ENCODE measurements around the gene SPCS1.
"Not testable (repeated sequence)": the region's sequence is repeated elsewhere in the genome, so short reads cannot be mapped to it uniquely, and the experiment has no call there.

The SPCS1 gene

DNA sequence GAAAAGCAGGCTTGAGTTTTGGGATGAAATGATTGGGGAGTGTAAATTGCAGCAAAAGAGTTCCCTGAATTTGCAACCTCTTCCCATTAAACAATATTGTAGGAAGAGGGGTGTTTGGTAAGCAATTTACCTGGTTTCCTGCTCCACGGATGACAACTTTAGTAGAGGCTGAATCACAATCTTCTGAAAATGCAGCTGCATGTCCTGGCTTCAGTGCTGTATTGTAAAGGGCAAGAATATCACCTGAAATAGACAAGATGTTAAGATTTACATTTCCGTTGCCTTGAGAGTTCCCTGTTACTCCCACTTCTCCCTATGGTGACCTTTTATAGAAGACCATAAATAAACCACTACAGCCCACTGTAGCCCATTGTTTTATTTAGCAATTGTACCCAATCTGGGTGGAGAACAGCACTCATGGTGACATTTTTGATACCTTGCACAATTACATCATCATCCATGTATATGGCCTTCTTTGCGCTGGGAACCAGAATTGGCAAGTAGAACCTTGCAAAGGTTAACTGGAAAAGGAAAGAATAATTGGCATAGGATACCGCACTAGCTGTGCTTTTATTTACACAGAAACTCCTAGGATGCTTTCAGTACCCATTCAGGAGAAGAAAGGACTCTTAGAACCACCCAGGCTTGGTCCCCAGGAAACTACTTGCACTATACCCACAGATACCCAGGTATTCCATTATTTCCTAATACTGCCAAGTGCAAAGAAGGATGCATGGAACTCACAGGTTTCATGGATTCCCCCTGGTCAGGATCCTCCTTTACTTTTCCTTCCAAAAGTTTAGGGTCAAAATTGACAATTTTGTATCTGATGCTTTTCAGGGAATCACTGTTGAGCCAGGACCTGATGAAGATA, 9.9 kb upstream of the SPCS1 start:
- DNase-seq = no peak

- DNase-seq = no peak
Measured at GRCh38 chr3:52696830-52697631, 8.9 kb upstream of the SPCS1 start.

GRCh38 chr3:52697632-52697965, 8.3 kb upstream of the SPCS1 start:
- DNase-seq = no peak

GRCh38 chr3:52703341-52703740, 2.6 kb upstream of the SPCS1 start:
- no peak for DNase-seq

- DNase-seq = peak in 1 of 2 donors; percentile 30
Measured at GRCh38 chr3:52704611-52705437, 1.1 kb upstream of the SPCS1 start.

DNA sequence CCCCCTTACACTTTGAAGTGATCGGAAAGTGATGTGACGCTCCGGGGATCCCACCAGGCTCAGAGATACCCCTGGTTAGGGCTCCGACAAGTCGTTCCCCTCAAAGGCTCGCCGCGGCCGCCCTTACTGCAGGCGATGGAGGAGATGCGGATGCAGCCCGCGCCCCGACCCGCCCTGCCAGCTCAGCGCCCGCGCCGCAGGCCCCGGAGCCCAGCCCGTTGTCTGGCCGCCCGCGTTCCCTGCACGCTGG, 543 bp upstream of the SPCS1 start:
- DNase-seq = no peak

DNA sequence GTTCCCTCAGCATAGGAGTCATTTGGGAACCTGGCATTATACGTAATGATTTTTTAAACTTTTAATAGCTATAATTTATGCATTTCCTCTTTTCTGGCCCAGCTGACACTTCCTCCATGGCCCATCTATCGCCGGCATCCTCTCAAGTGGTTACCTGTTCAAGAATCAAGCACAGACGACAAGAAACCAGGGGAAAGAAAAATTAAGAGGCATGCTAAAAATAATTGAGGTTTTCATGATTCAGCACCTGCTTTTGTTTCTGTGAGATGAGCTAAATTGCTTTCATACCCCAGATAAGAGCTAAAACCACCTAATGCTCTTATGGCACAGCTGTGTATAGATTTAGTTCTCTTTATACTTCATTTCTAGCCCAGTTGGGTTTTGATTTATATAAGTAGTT, 1.7 kb downstream of the SPCS1 start:
- DNase-seq = no peak

DNA sequence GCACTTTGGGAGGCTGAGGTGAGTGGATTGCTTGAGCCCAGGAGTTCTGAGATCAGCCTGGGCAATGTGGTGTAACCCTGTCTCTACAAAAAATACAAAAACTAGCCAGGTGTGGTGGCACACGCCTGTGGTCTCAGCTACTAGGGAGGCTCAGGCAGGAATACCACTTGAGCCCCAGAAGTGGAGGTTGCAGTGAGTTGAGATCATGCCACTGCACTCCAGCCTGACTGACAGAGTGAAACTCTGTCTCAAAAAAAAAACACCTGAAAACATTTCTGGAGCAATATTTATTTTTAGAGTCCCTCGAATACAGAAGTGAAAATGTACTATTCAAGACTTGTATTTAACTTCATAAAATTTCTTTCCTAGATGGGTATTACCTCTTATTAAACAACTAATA, 4.6 kb downstream of the SPCS1 start:
- no peak for DNase-seq

- DNase-seq = no peak
Measured at GRCh38 chr3:52712291-52713212, 6.6 kb downstream of the SPCS1 start.

DNA sequence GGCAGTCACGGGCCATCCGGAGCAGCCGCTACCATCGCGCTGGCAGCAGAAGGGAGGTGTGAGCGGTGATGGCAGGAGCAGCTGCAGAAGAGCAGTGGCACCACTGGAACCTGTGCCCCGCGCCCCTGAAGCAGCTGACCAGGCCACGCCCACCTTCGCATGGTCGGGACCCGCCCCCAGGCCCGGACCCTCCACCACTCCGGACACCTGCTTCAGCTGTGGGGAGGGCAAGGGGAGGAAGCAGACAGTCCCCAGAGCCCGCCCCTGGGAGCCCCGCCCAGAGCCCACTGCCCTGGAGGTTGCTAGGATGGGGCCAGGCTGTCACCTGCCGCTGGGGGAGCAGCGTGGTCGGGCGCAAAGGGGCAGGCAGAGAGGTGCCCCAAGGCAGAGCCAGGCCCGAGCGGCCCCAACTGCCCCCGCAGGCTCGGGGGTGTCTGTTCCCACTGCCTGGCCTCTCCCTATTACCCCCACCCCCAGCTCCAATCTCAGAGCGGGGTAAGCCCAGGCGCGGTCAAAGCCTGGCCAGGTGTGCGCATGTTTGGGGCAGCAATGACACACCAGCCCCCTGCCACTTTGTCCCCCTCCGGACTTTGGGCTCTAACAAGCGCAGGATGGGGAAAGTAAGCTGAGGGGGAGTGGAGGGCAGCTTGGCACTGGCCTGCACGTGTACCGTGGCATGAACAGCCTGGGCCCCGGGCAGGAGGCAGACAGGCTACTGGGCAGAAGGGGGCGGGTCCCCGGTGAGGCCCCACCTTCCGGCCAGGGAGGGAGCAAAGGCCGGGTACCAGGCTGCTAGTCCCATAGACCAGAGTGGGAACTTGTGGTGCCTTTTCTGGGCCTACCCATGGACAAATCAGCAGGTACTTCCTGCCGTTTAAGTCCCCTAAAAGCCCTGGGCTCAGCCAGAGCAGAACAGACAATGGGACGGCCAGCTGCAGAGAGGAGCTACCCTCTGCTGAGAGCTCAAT, 8.7 kb downstream of the SPCS1 start:
- DNase-seq = no peak

DNA sequence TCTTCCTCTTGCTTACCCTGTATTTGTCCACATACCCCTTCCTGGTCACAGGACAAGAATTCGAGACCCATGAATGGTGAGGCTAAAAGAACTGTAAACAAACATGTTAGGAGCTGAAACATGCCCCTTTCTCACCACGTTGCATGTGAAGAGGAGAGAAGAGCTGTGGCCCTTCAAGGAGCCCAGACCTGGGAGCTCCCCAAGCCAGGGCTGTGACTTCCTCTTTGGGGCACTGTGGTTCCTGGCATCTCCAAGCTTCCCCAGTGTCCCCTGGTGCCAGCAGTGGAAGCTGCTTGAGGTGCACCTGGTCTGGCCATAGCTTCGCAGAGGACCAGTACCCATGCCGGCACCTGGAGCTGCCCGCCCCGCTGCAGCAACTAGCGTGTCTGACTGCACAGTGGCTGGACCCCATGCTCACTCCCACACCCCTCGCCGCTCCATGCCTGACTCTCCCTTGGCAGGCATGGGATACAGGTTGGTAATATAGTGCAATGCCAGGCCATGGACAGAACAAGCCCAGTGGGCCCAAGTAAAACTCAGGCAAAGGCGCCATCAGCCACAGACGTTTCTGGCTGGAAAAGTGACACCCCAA, 9.9 kb downstream of the SPCS1 start:
- no peak for DNase-seq

- DNase-seq = no peak
Measured at GRCh38 chr3:52719618-52720017, 13.7 kb downstream of the SPCS1 start.

DNA sequence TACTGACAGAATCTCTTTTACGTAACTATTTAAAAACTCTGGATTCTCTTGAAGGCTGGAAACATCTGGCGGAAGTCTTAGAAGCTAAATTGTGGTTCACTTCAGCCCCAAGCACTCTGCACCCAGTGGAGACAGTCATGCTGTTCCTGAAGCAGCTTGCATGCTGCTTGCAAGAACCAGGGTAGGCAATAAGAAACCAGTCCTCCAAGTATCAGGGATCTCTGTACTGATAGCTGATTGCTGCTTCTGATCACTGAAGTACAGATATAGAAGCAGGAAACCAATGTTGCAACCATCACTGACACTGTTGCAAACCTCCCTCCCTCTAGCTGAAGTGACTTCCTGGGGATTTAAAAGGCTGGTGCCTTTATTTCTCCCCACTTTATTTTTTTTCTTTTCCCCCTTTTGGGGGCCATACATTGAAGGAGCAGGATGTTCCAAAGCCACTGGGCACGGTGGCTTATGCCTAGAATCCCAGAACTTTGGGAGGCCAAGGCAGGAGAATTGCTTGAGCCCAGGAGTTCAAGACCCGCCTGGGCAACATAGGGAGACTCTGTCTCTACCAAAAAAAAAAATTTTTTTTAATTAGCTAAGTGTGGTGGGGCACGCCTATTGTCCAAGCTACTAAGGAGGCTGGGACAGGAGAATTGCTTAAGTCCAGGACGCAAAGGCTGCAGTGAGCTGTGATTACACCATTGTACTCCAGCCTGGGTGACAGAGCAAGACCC, 15.3 kb downstream of the SPCS1 start:
- no peak for DNase-seq

DNA sequence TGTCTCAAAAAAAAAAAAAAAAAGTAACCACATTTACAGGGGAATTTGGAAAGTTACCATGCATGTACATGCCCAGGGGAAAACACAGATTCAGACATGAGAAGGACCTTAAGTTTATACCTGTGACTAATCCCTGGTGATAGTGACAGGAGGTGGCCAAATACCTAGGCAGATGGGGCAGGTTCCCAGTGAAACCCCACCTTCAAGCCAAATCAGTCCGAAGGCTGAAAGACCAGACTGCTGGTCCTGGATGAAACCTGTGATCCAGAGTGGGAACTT, 15.8 kb downstream of the SPCS1 start:
- no peak for DNase-seq

- no peak for DNase-seq
Measured at GRCh38 chr3:52722491-52722890, 16.6 kb downstream of the SPCS1 start.

DNA sequence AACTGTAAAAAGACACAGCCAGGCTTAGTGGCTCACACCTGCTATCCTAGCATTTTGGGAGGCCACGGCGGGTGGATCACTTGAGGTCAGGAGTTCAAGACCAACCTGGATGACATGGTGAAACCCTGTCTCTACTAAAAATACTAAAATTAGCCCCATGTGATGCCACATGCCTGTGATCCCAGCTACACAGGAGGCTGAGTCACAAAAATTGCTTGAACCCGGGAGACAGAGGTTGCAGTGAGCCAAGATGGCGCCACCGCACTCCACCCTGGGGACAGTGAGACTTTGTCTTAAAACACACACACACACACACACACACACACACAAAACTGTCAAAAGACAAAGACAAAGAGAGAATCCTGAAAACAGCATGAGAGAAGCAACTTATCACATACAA, 18.0 kb downstream of the SPCS1 start:
- DNase-seq = no peak

DNA sequence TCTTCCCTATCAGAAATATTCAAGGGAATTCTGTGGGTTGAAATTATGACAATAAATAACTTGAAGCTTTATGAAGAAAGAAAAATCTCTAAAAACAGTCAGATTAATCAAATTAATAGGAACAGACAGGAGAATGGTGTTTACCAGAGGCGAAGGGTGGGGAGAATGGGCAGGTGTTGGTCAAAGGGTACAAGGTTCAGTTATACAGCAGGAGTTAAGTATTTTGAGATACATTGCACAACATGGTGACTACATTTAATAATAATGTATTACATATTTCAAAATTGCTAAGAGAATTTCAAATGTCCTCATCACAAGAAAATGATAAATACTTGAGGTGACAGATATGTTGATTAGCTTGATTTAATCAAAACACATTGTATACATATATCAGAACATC, 18.6 kb downstream of the SPCS1 start:
- no peak for DNase-seq

DNA sequence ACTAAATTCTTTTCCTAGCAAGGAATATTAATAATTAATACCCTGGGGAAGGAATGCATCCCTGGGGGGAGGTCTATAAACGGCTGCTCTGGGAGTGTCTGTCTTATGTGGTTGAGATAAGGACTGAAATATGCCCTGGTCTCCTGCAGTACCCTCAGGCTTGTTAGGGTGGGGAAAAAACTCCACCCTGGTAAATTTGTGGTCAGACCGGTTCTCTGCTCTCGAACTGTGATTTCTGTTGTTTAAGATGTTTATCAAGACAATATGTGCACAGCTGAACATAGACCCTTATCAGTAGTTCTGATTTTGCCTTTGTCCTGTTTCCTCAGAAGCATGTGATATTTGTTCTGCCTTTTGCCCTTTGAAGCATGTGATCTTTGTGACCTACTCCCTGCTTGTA, 22.8 kb downstream of the SPCS1 start:
- DNase-seq = not testable (repeated sequence)

DNA sequence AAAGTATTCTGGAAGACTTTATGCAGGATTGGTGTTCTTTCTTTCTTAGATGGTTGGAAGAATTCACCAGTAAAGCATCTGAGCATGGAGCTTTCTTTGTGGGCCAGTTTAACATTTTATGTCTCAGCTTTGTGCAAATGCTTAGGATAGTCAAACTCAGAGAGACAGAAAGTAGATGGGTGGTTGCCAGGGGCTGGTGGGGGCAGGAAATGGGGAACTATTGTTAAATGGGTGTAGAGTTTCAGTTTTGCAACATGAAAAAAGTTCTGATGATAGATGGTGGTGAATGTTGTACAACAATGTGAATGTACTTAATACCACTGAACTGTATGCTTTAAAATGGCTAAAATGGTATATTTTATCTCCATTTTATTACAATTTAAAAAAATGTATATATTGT, 24.8 kb downstream of the SPCS1 start:
- no peak for DNase-seq

DNA sequence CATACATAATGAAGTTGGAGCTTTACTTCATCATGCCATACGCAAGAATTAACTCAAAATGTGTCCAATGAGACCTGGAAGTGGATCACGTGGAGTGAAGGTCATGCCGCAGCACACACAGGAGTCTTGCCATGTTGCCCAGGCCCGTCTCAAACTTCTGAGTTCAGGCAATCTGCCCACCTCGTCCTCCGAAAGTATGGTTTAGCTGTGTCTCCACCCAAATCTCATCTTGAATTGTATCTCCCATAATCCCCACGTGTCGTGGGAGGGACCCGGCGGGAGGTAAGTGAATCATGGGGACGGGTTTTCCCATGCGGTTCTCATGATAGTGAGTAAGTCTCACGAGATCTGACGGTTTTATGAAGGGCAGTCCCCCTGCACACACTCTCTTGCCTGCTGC, 25.7 kb downstream of the SPCS1 start:
- no peak for DNase-seq
